Activated CD8-positive, alpha-beta memory T cell treated with anti-CD3 and anti-CD28 coated beads for 48 hours (primary cell): ENCODE measurements around the gene TMEM52.

Experiments
- DNase-seq, 3 experiments: peaks; one replicate each; pipeline ENCODE4 v3.0.0-alpha.2; 2020; ENCODE audit warnings: low read depth in 2 of 3, low spot score in 2 of 3

Gene TMEM52

GRCh38 chr1:1918901-1919303 lies at the start of gene TMEM52:
Gene TMEM52 (minus strand): TSS chr1:1919279. CDS start chr1:1919265, 14 bp downstream.
- DNase-seq, result no peak

GRCh38 chr1:1967879-1968278 lies 48.8 kb upstream of the TMEM52 start:
- no peak for DNase-seq

- no peak for DNase-seq
Observed at GRCh38 chr1:1967151-1967550, 48.1 kb upstream of the TMEM52 start.

GRCh38 chr1:1966071-1966740 lies 47.1 kb upstream of the TMEM52 start:
- no peak for DNase-seq

- no peak for DNase-seq
Observed at GRCh38 chr1:1965546-1965945, 46.5 kb upstream of the TMEM52 start.

GRCh38 chr1:1964811-1965210 lies 45.7 kb upstream of the TMEM52 start:
- DNase-seq, result no peak

GRCh38 chr1:1963570-1963969 lies 44.5 kb upstream of the TMEM52 start:
- no peak for DNase-seq

- no peak for DNase-seq
Observed at GRCh38 chr1:1962752-1963151, 43.7 kb upstream of the TMEM52 start.

GRCh38 chr1:1960480-1961196 lies 41.6 kb upstream of the TMEM52 start:
- DNase-seq, result no peak

- DNase-seq, result peak; percentile 53 to 75 (median 67)
Observed at GRCh38 chr1:1959840-1960479, 40.9 kb upstream of the TMEM52 start.

GRCh38 chr1:1959459-1959839 lies 40.4 kb upstream of the TMEM52 start:
- no peak for DNase-seq

- no peak for DNase-seq
Observed at GRCh38 chr1:1958071-1958541, 39.0 kb upstream of the TMEM52 start.

- DNase-seq, result no peak
Observed at GRCh38 chr1:1957533-1957961, 38.5 kb upstream of the TMEM52 start.

- no peak for DNase-seq
Observed at GRCh38 chr1:1956586-1957532, 37.8 kb upstream of the TMEM52 start.

- DNase-seq, result no peak
Observed at GRCh38 chr1:1956101-1956500, 37.0 kb upstream of the TMEM52 start.

GRCh38 chr1:1955621-1956094 lies 36.6 kb upstream of the TMEM52 start:
- DNase-seq, result no peak

GRCh38 chr1:1954831-1955441 lies 35.9 kb upstream of the TMEM52 start:
- DNase-seq, result no peak

GRCh38 chr1:1954015-1954414 lies 34.9 kb upstream of the TMEM52 start:
- DNase-seq, result no peak

- DNase-seq, result no peak
Observed at GRCh38 chr1:1950940-1951339, 31.9 kb upstream of the TMEM52 start.

GRCh38 chr1:1948783-1949182 lies 29.7 kb upstream of the TMEM52 start:
- DNase-seq, result no peak
